IPS-18a (cell line): Measurements from ENCODE around the gene POLR2F.
A peak's percentile ranks its signal among the peaks of the same experiment; 100 is the strongest.
"Not testable (repeated sequence)": the region's sequence is repeated elsewhere in the genome, so short reads cannot be mapped to it uniquely, and the experiment has no call there.

Source experiments
- H3K27ac ChIP-seq: one replicate; pipeline ENCODE4 v1.5.1; 2013; ENCODE audit warnings: low read length
- H3K27me3 ChIP-seq: one replicate; pipeline ENCODE4 v1.6.1; 2013; ENCODE audit warnings: mild to moderate bottlenecking, low read length; ENCODE audit not compliant: control insufficient read depth, insufficient read depth
- H3K36me3 ChIP-seq: one replicate; pipeline ENCODE4 v1.6.1; 2013; ENCODE audit warnings: low read depth, low read length; ENCODE audit not compliant: control insufficient read depth
- H3K4me1 ChIP-seq: one replicate; pipeline ENCODE4 v1.6.1; 2013; ENCODE audit warnings: low read depth, low read length; ENCODE audit not compliant: control insufficient read depth
- H3K4me3 ChIP-seq: one replicate; pipeline ENCODE4 v1.5.1; 2013; ENCODE audit warnings: low read length
- H3K9ac ChIP-seq: one replicate; pipeline ENCODE4 v1.6.1; 2013; ENCODE audit warnings: mild to moderate bottlenecking, low read length, moderate library complexity
- H3K9me3 ChIP-seq: one replicate; pipeline ENCODE4 v1.6.1; 2013; ENCODE audit warnings: low read depth, low read length; ENCODE audit not compliant: control insufficient read depth

The POLR2F gene

GRCh38 chr22:37942133-37942532, 11.4 kb upstream of the POLR2F start:
- Histone ChIP-seq H3K9me3 (no peaks in the 10 kb centered on the region), H3K4me3 (no peak overlapping the region), H3K9ac (no peak overlapping the region), H3K27me3 (no peaks in the 10 kb centered on the region), H3K27ac (no peak overlapping the region), H3K36me3 (peaks cover 9% of the 10 kb centered on the region), H3K4me1 (no peaks in the 10 kb centered on the region)

GRCh38 chr22:37943136-37943824, 10.2 kb upstream of the POLR2F start:
- Histone ChIP-seq H3K4me3 (no peak overlapping the region), H3K9me3 (no peaks in the 10 kb centered on the region), H3K4me1 (no peaks in the 10 kb centered on the region), H3K36me3 (peaks cover 9% of the 10 kb centered on the region), H3K9ac (no peak overlapping the region), H3K27me3 (no peaks in the 10 kb centered on the region), H3K27ac (no peak overlapping the region)

GRCh38 chr22:37943825-37944198, 9.7 kb upstream of the POLR2F start:
- Histone ChIP-seq H3K27ac (no peak overlapping the region), H3K27me3 (no peaks in the 10 kb centered on the region), H3K9ac (no peak overlapping the region), H3K36me3 (peaks cover 9% of the 10 kb centered on the region), H3K4me3 (no peak overlapping the region), H3K4me1 (no peaks in the 10 kb centered on the region), H3K9me3 (no peaks in the 10 kb centered on the region)

GRCh38 chr22:37944423-37944822, 9.1 kb upstream of the POLR2F start:
- H3K36me3 ChIP-seq, H3K9me3 ChIP-seq, H3K4me1 ChIP-seq, H3K9ac ChIP-seq, H3K4me3 ChIP-seq, H3K27me3 ChIP-seq, H3K27ac ChIP-seq: not testable (repeated sequence)

- not testable (repeated sequence) for H3K9me3 ChIP-seq, H3K9ac ChIP-seq, H3K36me3 ChIP-seq, H3K4me3 ChIP-seq, H3K27me3 ChIP-seq, H3K4me1 ChIP-seq, H3K27ac ChIP-seq
These were observed 6.2 kb upstream of the POLR2F start for GRCh38 chr22:37947142-37947795.

GRCh38 chr22:37951305-37951704, 2.2 kb upstream of the POLR2F start:
- Histone ChIP-seq H3K9me3 (no peaks in the 10 kb centered on the region), H3K4me3 (no peak overlapping the region), H3K27me3 (peaks cover 12% of the 10 kb centered on the region), H3K9ac (no peak overlapping the region), H3K27ac (no peak overlapping the region), H3K36me3 (no peaks in the 10 kb centered on the region), H3K4me1 (peaks cover 3% of the 10 kb centered on the region)

GRCh38 chr22:37952629-37953028, 870 bp upstream of the POLR2F start:
- H3K9ac ChIP-seq, H3K4me1 ChIP-seq, H3K27ac ChIP-seq, H3K9me3 ChIP-seq: not testable (repeated sequence)
- H3K36me3 ChIP-seq, result peaks cover 12% of the 10 kb centered on the region
- H3K4me3 ChIP-seq, result peak overlapping the region; percentile 85
- peaks cover 12% of the 10 kb centered on the region for H3K27me3 ChIP-seq

GRCh38 chr22:37953062-37953436, 450 bp upstream of the POLR2F start:
- Histone ChIP-seq H3K9me3 (no peaks in the 10 kb centered on the region), H3K27ac (no peak overlapping the region), H3K36me3 (peaks cover 15% of the 10 kb centered on the region), H3K4me1 (peaks cover 3% of the 10 kb centered on the region), H3K27me3 (peaks cover 12% of the 10 kb centered on the region), H3K9ac (no peak overlapping the region), H3K4me3 (peak overlapping the region; percentile 85)

- H3K36me3 ChIP-seq, result peaks cover 28% of the 10 kb centered on the region
- no peaks in the 10 kb centered on the region for H3K9me3 ChIP-seq
- H3K27ac ChIP-seq, result no peak overlapping the region
- peak overlapping the region; percentile 79 for H3K9ac ChIP-seq
- peaks cover 3% of the 10 kb centered on the region for H3K4me1 ChIP-seq
- H3K4me3 ChIP-seq, result peak overlapping the region; percentile 85
- peaks cover 12% of the 10 kb centered on the region for H3K27me3 ChIP-seq
These were observed 1.2 kb downstream of the POLR2F start for GRCh38 chr22:37954686-37955085.

- H3K9ac ChIP-seq, H3K9me3 ChIP-seq, H3K4me3 ChIP-seq, H3K4me1 ChIP-seq, H3K27ac ChIP-seq: not testable (repeated sequence)
- peaks cover 31% of the 10 kb centered on the region for H3K36me3 ChIP-seq
- H3K27me3 ChIP-seq, result peaks cover 12% of the 10 kb centered on the region
These were observed 2.4 kb downstream of the POLR2F start for GRCh38 chr22:37955825-37956397.

- no peaks in the 10 kb centered on the region for H3K9me3 ChIP-seq
- H3K9ac ChIP-seq, result no peak overlapping the region
- no peak overlapping the region for H3K4me3 ChIP-seq
- peaks cover 44% of the 10 kb centered on the region for H3K36me3 ChIP-seq
- H3K27me3 ChIP-seq, result peaks cover 8% of the 10 kb centered on the region
- peaks cover 3% of the 10 kb centered on the region for H3K4me1 ChIP-seq
- H3K27ac ChIP-seq, result no peak overlapping the region
These were observed 3.7 kb downstream of the POLR2F start for GRCh38 chr22:37957232-37957631.
